Activated CD4-positive, alpha-beta T cell treated with anti-CD3 and anti-CD28 coated beads, Interleukin-2, amount 50 U/mL, for 4 hours (primary cell): ENCODE results near the gene ABCA1.
"Not testable (repeated sequence)": the region's sequence is repeated elsewhere in the genome, so short reads cannot be mapped to it uniquely, and the experiment has no call there.

Source experiments
- DNase-seq, 2 experiments: peaks; one replicate each; pipeline ENCODE4 v3.0.0-alpha.2; 2020

The ABCA1 gene

DNA sequence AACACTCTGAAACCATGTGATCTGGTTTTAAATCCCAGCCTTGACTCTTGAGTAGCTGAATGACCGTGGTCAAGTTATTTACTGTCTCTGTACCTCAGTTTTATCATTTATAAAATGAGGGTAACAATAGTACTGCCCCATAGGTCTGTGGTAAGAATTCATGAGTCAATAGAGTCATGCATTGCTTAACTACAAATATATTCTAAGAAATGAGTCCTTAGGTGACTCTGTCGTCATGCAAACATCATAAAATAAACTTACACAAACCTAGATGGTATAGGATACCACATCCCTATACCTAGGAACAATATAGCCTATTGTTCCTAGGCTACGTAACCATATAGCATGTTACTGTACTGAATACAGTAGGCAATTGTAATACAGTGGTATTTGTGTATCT lies 20.3 kb upstream of the ABCA1 start:
- no peak for DNase-seq

- no peak for DNase-seq
Observed at GRCh38 chr9:104944871-104945270, 16.9 kb upstream of the ABCA1 start.

DNA sequence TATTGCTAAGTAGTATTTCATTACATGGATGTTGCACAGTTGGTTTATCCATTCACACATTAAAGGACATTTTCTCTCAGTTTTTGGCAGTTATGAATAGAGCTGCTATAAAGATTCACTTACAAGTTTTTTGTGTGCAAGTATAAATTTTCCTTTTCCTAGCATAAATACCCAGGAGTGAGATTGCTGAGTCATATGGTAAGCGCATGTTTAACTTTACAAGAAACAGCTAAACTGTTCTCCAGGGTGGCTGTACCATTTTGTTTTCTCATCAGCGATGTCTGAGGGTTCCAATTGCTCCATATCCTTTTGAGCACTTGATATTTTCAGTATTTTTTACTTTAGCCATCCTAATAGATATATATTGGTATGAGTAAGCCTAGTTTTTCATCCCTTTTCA lies 16.4 kb upstream of the ABCA1 start:
- DNase-seq, result no peak

DNA sequence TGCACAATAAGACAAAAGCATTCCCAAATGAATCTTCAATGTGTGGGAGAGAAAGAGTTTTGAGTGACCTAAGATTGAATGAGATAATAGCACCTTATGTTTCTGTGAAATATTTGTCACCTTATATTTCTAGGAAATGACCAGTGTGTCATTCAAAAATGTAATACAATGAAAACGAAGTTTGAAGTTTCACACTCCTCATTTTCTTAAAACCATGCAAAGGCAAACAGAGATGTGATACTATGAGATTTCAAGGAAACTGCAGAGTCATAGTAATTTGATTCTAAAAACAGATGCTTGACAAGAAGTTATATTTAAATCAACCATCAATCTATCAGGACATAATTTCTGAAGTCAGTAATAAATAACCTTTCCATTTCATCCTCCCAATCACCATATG lies 13.6 kb upstream of the ABCA1 start:
- no peak for DNase-seq

GRCh38 chr9:104936291-104936690 lies 8.3 kb upstream of the ABCA1 start:
- DNase-seq, result no peak

DNA sequence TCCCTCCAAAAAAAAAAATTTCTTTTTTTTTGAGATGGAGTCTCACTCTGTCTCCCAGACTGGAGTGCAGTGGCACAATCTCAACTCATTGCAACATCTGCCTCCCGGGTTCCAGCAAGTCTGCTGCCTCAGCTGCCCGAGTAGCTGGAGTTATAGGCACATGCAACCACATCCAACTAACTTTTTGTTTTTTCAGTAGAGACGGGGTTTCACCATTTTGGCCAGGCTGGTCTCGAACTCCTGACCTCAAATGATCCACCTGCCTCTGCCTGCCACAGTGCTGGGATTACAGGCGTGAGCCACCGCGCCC lies 7.5 kb upstream of the ABCA1 start:
- not testable (repeated sequence) for DNase-seq

- no peak for DNase-seq
Observed at GRCh38 chr9:104934691-104935500, 6.9 kb upstream of the ABCA1 start.

GRCh38 chr9:104933091-104933490 lies 5.1 kb upstream of the ABCA1 start:
- DNase-seq, result not testable (repeated sequence)

DNA sequence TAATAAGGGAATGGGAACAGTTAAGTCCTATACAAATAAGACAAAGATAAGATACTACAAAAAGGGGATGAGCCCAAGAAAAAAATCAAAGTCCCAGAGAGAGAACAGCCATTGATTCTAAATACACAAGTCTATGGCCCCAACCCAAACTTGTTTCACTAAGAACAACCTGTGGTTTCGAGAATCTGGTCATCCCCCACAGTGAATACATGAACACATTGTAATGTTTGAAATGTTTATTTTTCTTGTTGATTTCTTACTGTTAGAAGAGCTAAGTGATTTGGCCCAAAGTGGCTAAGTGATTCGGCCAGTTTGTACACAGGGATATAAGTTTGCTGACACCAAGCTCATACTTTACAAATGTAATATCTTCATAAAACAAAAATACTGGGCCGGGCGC lies 3.3 kb upstream of the ABCA1 start:
- DNase-seq, result no peak

- peak; percentile 3 to 4 for DNase-seq
Observed at GRCh38 chr9:104927216-104927911, 591 bp downstream of the ABCA1 start.

DNA sequence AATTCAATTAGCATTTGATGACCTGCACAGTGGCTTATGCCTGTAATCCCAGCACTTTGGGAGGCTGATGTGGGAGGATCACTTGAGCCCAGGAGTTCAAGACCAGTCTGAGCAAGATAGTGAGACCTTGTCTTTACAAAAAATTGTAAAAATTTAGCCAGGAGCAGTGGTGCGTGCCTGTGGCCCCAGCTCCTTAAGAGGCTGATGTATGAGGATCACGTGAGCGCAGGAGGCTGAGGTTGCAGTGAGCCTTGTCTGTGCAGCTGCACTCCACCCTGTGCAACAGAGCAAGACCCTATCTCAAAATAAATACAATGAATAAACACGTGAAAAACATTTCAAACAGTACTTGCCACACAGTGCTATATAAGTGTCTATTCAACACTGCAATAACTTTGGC lies 4.2 kb downstream of the ABCA1 start:
- DNase-seq, result no peak

DNA sequence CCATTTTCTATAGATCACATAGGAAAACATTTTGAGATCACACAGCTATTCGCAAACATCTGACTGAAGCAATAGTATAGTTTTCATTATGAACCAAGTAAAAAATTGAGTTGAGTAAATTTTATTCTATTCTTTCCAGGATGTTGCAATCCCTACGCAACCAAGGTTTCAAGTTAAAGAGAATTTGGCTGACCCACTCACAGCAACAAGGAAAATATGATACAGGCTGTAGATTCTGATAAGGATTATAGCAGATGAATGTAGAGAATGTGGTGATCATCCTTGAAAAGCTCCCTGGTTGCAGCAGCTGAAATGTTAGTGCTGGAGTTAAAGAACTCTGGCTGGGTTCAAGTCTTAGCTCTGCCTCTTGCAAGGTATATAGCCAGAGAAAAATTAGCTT lies 4.7 kb downstream of the ABCA1 start:
- DNase-seq, result no peak

- DNase-seq, result not testable (repeated sequence)
Observed at GRCh38 chr9:104922748-104923147, 5.2 kb downstream of the ABCA1 start.

GRCh38 chr9:104921067-104921741 lies 6.8 kb downstream of the ABCA1 start:
- no peak for DNase-seq

DNA sequence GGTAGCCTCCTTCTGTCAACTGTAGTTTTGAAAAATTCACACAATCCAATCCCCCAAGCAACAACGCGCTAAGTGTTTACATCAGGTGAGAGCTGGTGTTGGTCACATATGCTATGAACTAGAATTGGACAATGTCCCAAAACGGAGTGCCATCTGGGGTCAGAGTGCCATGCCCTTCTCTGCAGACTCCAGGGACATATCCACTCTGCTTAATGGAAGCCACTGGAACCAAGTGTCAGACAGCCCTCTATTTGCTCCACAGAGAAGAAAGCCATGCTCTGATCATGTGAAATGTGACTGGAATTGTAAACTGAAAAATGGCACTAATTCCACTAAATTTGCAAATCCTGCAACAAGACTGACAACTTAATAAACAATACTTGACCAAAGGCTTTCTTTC lies 12.2 kb downstream of the ABCA1 start:
- no peak for DNase-seq

DNA sequence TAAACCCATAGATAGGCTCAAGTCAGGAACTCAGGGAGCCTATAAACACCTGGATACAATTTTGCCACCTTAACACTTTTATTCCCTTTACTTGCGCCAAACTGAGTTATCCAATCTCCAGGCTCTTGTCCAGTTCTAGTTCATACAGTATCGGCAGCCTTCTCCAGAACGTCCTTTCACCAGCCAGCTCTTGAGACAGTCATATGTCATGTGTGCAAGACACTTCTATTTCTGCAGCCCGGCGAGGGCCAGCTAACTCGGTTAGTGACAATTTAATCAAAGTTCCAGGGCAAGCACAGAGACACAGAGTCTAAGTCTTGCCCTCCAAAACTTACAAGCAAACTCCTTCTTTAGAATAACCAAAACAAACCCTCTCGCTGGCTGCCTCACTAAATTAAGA lies 12.9 kb downstream of the ABCA1 start:
- DNase-seq, result no peak

GRCh38 chr9:104914466-104914865 lies 13.5 kb downstream of the ABCA1 start:
- no peak for DNase-seq

GRCh38 chr9:104912606-104913005 lies 15.3 kb downstream of the ABCA1 start:
- no peak for DNase-seq

- DNase-seq, result no peak
Observed at GRCh38 chr9:104911032-104911607, 16.8 kb downstream of the ABCA1 start.

DNA sequence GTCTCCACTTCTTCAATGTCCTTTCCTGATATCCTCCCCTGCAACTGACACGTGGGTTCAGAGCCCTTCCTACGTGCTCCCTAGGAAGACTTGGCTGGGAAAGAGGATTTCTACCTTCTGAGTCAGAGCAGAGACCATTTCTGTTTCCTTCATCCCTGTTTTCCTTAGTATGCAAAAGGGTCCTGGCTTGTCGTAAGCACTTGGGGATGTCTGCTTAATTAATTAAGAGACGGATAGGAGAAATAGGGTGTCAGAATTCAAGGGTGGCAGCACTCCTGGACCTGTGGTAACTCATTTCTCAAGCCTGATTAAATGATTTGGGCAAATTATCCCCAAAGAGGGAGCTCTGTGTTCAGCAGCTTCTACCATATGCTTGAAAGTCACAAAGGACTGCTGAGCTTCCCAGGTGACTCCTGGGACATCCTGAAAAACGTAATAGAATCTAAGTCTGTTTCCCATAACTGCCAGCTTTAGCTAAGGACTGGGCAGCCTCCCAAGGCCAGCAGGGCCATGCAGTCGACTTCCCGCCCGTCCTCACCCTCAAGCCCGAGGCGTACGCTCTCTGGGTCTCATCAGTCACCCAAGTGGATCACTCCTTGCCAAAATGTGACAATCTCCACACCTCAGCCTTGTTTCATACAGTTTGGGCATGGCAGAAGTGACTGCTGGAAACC lies 20.5 kb downstream of the ABCA1 start:
- DNase-seq, result no peak

DNA sequence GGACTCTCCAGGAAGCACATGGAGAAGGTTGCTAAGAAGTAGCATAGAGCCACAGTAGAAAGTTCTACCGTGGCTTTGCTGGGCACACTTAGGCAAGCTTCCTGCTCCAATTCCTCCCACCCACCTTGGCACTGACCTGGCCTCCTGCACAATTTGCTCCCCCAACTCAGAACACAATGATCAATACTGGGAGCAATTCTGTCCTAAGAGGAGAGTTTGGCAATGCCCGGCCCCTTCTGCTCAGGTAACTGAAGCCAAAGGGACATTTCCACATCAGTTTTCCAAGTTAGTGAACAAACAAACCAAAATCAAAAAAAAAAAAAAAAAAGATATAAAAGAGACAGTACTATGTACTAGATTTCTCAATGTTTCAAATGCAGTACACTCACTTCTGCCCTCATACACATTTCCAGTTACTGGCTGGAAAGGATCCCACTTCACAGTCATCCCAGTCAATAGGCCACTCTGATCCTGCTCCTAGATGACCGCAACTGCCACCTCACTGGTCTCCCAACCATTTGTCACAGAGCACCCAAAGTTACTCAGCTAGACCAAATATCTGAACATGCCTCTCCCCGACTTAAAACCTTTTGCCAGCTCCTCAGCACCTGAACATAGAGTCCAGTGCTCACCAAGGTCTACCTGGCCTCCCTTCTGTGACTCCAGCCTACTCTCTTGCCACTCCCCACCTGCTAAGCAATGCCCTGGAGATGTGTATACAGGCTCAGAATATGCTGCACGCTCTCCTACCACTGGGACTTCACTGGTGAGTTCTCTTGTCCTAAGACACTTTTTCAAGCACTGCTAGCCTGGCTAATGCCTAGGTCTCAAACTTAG lies 21.3 kb downstream of the ABCA1 start:
- no peak for DNase-seq

DNA sequence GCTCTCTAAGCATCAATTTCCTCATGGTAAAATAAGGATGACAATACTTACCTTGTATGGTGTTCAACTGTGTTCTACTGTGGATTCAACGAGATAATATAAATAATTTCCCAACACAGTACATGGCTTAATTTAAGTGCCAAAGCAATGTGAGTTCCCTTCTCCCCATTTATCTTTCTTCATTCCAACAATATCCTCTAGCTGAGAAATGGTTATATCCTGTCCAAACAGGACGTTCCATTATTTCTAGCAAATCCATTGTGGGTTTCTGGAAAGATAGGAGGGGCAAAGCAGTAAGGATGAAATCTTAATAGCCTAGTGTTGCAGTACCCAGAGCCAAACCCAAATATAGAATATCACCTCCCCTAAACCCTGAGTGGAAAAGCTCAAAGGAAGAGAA lies 22.0 kb downstream of the ABCA1 start:
- no peak for DNase-seq
